Uterus (tissue), 2 donors: Measurements from ENCODE around the gene UBQLNL.

ENCODE experiments used
- CTCF ChIP-seq, 4 experiments: fragments of 200-600 bp in 2 of 4; fragments of 450-650 bp in 2 of 4; sonication (generic) in 2 of 4; IDR thresholded peaks; one replicate each; pipeline ENCODE4 v1.5.1; 2016 to 2019; ENCODE audit warnings: antibody characterized with exemption in 4 of 4, mild to moderate bottlenecking in 2 of 4, moderate library complexity in 1 of 4
- POLR2A ChIP-seq, 2 donors: fragments of 450-650 bp; IDR thresholded peaks; one replicate each; pipeline ENCODE4 v1.6.1; 2016; ENCODE audit warnings: antibody characterized with exemption in 2 of 2, mild to moderate bottlenecking in 1 of 2, moderate library complexity in 1 of 2

GRCh38 chr11:5534046-5534445, 17.5 kb upstream of the UBQLNL start:
- TF ChIP-seq CTCF (IDR thresholded peaks at IDR 0.05), result no peak
- no peak for TF ChIP-seq POLR2A (IDR thresholded peaks at IDR 0.05)
